Stimulated activated CD8-positive, alpha-beta memory T cell treated with anti-CD3 and anti-CD28 coated beads, Interleukin-15, amount 100 ng/mL, for 48 hours (primary cell): ENCODE data around the gene JOSD1.

Source experiments
- DNase-seq, 2 donors: peaks; one replicate each; pipeline ENCODE4 v3.0.0-alpha.2; 2020; ENCODE audit warnings: low read depth in 2 of 2

The JOSD1 gene

DNA sequence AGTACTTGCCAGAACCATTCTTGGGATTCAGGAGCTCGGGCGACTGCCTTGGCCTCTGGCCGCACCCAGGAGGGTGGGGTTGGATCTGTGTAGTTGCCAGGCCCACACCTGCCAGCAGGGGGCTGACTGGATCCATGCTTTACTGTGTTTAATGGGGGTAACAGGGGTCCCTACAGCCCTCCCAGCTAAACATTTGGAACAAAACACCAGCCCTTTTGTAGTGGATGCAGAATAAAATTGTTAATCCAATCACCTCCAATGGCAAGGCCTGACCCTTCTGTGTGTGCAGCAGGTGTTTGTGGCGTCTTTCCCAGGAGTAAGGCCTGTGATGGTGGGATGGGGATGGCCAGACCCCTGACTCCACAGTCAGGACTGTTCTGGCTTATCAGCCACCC is 32.6 kb upstream of the JOSD1 start:
- DNase-seq: peak in 1 of 2 donors; percentile 21

DNA sequence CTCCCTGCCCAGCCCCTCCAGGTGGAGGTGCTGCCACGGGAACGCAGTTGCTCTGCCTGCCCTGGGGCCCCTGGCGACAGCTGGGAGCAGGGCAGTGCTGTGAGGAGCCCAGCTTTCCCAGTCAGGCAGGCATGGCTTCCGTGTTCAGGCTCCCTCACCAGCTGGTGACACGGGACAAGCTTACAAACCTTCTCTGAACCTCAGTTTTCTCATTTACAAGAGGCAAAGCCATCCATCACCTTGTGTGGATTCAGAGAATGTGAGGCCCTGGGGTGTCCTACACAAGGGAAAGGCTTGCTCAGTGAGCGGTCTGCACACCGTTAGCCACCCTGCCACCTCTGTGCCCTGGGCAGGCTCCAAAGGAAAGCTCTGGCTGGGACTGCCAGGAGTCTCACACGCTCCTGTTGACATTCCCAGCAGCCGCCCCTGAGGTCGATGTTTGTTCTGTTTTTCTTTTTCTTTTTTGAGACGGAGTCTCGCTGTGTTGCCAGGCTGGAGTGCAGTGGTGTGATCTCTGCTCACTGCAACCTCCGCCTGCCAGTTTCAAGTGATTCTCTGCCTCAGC is 31.6 kb upstream of the JOSD1 start:
- DNase-seq: no peak

DNA sequence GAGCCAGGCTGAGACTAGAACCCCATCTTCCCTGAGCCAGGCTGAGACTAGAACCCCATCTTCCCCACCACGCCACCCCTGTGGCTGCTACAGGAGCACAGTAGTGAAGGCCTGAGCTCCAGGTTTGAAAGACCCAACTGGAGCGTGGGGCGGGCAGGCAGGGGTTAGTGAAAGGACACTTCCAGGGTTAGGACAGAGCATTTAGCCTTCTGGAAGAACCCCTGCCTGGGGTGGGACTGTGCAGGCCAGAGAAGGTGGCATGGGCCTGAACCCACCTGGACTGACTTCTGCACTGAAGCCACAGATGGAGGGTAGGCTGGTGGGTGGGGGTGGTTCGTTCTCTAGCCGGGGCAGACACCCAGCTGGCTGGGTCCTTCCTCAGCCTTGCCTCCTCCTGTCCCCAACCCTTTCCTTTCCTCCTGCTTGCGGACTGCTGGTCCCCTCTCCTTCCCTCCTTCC is 31.0 kb upstream of the JOSD1 start:
- DNase-seq: no peak

DNA sequence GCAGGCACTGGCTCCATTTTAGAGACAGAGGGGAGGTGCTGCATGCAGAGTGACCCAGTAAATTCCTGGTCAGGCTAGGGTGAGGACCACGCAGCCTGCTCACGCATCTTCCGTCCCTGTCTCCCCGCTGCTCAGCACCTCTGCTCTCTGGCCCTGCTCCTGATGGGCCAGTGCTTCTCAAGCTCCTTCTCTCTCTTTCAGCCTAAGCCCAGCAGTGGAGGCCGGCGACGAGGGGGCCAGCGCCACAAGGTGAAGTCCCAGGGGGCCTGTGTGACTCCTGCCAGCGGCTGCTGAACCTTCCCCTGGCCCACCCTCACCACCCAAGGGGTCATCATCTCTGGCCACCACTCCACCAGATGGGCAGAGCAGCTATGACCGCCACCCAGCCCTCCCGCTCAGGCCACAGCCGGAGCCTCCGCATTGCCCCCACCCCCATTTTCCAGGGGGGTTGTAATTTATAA is 29.7 kb upstream of the JOSD1 start:
- no peak for DNase-seq

DNA sequence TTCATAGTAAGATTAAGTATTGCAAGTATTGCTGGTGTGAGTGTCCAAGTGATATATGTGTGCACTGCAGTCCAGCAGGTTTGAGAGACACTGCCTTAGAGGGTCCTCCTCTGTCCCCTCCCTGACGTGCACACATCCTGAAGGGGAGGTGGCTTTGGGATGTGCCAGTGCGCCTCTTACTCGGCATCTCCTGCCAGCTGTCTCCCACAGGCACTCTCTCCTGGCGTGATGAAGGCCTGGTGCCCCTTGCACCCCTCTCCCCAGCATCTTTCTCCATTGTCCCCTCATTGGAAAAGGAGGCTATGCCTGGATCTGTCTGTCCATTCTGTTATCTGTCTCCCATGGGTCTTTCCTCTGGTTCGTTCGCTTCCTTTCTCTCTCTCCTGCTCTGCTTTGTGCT is 29.2 kb upstream of the JOSD1 start:
- no peak for DNase-seq

DNA sequence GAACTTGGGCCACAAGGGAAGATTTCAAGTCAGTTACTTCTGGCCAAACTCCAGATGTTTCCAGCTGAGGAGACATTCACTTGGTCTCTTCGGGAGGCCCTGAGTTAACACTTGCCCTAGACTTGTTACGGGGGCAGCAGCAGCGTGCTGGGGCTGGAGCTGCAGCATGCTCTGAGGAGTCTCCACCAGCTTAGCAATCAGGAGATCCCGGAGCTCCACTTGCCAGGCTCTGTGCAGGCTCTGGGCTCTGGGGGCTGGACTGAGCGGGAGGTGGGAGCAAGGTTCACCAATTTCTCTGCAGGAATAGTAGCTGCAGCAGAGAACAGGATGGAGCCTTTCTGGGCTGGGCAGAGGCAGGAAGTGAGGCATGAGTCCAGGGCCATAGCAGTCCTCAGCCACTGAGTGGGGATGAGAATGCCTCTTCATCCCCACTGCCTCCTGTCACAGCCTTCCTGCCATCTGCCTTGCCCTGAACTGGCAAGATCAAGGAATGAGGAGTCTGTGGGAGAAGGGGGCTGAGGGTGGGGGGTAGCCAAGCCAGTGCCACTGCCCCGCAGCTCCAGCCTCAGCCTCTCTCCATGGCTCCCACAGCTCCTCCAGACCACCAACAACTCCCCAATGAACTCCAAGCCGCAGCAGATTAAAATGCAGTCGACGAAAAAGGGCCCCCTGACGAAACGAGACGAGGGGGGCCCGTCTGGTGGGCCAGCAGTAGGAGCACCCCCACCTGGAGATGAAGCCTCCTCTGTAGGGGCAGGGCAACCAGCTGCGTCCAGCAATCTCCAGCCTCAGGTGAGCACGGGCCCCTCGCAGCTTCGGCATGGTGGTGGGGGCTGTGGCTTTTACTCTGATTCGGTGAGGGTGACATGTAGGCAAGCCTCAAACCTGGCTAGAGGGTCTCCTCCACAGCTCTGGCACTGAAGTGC is 28.4 kb upstream of the JOSD1 start:
- DNase-seq: no peak

DNA sequence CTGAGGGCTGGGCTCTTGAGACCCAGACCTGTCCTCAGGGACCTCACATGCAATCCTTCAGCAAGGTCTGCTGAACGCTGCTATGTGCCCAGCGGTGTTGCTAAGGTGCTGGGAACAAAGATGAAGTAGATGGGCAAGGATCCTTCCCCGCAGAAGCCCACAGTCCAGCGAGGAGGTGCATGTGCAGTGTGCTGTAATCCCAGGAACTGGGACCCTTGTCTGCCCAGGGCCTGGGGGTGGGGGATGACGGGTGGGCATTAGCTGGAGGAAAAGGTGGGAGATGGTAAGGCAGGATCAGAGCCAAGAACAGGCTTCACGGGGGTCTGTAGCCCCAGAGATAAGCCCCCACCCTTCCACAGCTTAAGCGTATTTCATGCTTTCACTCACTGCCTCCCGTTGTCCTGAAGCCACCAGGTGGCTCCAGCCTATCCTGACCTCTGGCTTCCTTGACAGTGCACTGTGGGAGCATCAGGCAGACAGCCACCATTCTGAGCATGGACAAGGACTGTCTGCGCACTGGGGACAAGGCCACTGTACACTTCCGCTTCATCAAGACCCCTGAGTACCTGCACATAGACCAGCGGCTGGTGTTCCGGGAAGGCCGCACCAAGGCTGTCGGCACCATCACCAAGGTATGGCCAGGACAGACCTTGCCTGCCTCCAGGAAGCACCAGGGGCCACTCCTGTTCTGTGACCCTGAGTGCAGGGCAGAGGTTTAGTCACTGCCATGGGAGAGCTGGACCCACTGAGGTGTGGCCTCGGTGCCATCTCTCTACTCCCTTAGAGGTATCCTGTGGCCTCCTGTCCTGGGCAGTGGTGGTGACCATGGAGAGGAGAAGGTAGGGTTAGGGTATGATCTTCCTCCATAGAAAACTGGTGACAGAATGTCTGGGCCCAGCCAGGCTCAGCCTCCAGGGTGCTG is 27.0 kb upstream of the JOSD1 start:
- no peak for DNase-seq

DNA sequence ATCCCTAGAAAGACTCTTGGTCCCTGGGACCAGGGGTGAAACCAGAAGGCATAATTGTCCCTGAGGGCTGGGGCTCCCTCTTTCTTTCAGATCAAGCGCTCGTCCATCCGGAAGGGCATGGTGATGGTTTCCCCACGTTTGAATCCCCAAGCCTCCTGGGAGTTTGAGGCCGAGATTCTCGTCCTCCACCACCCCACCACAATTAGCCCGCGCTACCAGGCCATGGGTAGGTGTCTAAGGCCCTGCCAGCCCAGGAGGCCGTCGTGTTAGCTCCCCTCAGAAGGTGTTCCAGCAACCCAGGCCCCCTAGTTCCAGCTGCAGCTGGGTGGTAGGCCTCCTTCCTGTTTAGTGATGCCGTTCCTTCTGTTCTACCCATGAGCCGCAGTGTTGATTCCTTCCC is 26.4 kb upstream of the JOSD1 start:
- no peak for DNase-seq

DNA sequence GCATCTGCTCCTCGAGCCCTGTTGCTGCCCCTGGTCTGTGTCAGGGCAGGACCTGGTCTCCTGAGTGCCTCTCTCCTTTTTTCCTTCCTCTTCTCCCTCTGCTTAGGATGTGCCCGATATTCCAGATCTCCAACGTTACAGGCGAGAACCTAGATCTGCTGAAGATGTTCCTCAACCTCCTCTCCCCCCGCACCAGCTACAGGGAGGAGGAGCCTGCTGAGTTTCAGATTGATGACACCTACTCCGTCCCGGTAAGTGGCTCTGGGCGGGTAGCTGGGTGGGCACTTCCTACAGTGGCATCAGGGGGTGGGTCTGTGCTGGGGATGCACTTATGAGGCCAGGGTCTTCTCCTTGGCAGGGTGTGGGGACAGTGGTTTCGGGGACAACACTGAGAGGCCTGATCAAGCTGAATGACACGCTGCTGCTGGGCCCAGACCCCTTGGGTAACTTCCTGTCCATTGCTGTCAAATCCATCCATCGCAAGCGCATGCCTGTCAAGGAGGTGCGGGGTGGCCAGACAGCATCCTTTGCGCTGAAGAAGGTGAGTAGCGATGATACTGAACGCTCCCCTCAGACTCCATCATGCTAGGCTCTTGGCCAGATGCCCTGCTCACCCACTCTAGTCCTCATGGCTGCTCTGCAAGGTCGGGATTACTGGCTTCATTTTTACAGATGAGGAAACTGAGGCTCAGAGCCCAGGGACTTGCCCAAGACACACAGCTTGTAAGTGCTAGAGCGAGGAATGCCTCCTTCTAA is 25.3 kb upstream of the JOSD1 start:
- DNase-seq: no peak

DNA sequence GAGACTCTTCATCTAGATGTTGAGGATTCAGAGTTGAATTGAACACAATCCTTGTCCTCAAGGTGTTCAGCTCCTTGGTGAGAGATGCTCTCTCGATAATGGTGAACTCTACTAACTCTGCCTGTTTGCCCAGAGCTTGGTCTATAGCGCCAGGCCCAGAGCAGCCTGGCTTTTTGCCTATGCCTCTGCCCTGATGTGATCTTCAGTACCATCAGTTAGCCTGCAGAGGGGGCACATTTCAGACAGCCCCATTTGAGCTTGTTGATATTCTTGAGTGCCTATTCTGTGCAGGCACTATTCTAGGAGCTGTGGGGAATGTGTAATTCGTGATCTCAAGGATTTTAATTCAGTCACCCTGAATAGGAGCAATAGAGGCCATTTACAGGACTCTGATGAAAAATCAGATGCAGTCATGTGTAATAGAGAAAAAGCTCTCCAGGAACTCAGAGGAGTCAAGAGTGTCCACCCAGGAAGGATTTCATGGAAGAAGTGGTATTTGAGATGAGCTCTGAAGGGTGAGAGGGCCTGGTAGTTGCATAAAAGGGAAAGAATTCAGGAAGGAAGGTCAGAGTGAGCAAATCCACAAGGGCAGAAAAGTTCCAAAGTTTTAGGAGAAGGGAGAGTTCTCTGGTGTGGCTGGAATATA is 24.3 kb upstream of the JOSD1 start:
- DNase-seq: no peak

DNA sequence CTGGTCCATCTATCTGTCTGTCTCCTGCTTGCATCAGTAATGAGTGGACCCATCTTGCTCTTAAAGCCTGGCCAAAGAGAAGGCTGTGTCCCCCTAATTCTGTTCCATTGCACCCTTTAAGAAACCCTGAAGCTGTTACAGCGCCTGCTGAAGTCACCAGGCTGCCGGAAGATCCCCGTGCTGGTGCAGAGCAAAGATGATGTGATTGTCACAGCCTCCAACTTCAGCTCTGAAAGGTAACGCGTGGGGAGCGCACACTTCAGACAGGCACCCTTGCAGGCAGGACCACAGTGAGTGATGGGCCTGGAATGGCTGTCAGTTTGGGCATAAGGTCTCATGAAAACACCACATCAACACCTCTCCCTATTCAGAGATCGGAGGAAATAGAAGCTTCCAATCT is 23.4 kb upstream of the JOSD1 start:
- DNase-seq: no peak

DNA sequence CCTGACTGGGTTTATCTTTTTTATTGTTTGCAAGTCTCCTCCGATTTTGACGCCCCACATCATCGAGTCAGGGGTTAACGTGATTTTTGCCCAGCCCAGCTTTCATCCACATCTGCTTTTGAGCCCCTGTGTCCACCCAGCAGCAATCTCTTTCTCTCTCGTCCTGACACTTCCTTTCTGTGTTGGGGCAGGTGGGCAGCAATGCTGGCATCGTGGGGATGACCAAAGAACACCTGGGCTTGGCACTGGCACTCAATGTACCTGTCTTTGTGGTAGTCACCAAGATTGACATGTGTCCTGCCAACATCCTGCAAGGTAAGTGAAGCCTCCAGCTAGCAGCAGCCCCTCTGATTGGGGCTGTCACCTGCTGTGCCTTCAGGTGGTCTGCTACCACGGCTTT is 20.8 kb upstream of the JOSD1 start:
- DNase-seq: no peak

DNA sequence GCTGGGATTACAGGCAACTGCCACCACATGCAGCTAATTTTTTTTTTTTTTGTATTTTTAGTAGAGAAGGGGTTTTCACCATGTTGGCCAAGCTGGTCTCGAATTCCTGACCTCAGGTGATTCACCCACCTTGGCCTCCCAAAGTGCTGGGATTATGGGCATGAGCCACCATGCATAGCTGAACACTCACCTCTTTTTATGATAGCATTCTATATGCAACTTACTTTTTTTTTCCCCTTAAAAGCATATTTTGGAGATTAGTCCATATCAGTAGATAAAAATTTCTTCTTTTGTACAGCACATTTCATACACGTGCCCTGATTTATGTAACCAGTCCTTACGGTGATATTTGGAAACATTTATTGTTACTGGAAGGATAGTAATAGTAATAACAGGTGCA is 19.6 kb upstream of the JOSD1 start:
- no peak for DNase-seq

DNA sequence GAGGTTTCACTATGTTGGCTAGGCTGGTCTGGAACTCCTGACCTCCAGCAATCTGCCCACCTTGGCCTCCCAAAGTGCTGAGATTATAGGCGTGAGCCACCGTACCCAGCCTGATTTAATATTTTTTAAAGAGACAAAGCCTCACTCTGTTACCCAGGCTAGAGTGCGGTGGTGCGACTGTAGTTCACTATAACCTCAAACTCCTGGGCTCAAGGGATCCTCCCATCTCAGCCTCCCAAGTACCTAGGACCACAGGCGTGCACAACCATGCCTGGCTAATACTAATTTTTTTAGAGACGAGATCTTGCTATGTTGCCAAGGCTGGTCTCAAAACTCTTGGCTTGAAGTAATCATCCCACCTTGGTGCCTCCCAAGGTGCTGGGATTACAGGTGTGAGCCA is 18.5 kb upstream of the JOSD1 start:
- DNase-seq: no peak

DNA sequence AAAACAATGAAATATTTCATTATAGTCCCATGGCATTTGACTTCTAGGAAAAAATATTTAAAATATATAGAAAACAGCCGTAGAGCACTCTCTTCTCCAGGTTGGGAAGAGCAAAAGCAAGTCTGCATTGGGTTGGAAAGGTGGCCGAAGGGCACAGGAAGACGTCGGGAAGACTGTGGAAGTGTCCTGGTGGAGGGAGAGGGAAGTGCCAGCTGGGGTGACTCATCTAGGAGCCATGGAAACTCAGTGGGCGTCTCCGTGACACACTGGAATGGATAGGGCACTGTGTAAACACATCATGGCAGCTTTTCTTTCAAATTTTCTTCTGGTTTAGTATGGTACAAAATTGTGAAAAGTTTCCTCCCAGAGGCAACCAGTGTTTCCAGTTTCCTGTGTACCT is 17.7 kb upstream of the JOSD1 start:
- DNase-seq: no peak

DNA sequence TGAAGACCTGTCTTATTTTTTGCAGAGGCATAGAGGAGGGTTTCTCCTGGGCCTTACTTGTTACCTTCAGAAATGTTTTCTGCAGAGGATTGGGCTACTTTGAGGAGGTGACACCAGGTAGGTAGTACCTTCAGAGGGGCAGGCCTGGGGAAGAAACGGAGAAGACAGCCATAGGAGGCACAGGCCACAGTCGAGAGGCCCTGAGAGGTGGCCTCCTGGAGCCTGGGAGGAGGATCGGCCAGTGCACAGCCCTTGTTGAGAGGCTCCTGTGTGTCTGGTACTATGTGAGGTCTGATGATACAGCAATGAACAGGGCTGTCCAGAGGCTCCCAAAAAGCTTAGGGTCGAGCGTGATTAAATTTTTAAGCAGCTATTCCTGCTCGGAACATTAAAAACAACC is 16.5 kb upstream of the JOSD1 start:
- DNase-seq: no peak

DNA sequence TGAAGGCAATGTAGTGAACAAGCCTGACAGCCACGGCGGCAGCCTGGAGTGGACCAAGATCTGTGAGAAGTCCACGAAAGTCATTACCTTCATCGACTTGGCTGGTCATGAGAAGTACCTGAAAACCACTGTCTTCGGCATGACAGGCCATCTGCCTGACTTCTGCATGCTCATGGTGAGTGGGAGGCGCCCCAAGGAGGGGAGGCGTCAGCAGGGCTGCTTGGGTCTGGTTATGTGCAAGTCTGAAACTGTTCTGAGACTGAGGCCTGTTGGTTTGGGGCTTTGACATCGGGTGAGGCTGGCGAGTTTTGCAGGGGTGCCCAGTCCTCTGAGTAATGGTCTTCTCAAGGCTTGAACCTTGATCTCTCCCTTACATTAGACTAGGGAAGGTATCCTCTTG is 16.1 kb upstream of the JOSD1 start:
- no peak for DNase-seq

DNA sequence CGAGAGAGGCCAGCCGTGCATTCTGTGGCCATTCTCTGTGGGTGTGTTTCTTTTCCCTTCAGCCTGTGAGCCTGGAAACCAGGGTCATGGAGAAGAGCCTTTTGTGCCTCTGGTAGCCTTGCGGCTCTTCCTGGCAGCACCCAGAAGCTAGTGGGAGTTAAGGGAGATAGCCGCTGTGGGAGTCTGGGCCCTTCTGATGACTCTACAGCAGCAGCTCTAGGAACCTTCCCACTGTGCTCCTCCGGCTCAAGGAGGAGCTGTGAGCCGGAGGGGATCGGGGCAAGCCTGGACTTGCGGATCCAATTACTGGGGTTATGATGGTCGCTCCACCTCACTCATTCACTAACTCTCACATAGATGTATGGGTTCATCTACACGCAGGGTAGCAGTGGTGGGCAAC is 15.5 kb upstream of the JOSD1 start:
- no peak for DNase-seq

DNA sequence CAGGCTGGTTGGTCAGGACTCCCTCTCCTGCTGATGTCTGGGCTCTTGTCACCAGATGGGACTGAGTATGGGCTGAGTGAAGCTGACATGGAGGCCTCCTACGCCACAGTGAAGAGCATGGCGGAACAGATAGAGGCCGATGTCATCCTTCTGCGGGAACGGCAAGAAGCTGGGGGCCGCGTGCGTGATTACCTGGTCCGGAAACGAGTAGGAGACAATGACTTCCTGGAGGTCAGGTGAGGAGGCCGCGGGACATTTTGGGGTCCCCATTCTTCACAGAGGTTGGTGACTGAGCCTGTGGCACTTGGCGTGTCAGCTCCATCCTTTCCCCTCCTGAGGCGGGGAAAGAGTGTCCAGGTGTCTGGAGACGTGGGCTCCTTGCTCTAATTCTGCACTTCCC is 15.1 kb upstream of the JOSD1 start:
- DNase-seq: no peak

DNA sequence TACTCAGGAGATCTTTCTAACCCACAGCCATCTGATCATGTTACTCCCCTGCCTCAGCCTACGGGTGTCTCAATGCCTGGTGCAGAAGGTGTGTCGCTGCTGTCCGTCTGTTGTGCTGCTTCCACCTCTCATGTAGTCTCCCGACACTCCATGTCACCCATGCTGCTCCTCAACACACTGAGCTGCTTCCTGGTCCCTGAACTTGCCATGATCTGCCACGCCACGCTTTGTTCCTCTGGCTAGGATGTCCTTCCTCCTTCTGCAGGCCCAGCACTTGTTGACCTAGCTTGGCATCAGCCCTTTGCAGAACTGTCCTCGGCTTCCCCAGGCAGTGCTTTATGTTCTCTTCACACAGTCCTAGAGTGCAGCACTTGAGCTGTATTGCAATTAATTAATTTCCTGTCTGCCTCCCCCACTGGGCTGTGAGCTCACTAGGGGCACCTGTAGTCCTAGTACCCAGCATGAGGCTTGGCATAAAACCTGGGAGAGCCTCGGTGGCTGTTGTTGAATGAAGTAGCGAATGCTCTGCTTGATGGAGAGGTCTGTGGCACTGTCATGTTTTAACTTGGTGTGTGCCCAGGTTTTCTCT is 14.5 kb upstream of the JOSD1 start:
- DNase-seq: no peak

DNA sequence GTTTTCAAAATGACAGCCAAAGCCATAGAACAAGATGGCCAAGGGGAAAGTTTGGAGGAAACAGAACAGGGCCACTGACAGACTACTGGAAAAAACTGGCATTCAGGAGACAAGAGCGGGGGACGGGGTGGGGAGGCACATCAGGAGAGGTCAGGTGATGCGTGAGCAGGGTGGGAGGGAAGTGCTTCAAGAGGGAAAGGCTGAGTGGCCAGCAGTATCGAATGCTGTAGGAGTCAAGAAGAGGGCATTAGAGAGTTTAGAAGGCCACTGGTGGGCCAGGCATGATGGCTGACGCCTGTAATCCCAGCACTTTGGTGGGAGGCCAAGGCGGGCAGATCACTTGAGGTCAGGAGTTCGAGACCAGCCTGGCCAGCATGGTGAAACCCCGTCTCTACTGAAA is 13.2 kb upstream of the JOSD1 start:
- DNase-seq: no peak
